ENCODE data around the gene ARHGAP8.
"Not testable (repeated sequence)": the region's sequence is repeated elsewhere in the genome, so short reads cannot be mapped to it uniquely, and the experiment has no call there.

The ARHGAP8 gene

GRCh38 chr22:44850946-44851345 lies 98.6 kb downstream of the ARHGAP8 start:
- ChIA-PET POLR2A (ENCODE audit: low non-redundant PET) (no interaction called here), CTCF (no interaction called here)
- no peak for DNase-seq (ENCODE audit: low spot score)
- no peak overlapping the region for H3K27ac ChIP-seq
- TF ChIP-seq CTCF (conservative IDR thresholded peaks at IDR 0.05; ENCODE audit: low read depth) = no peak

GRCh38 chr22:44854641-44855040 lies 102.3 kb downstream of the ARHGAP8 start:
- POLR2A ChIA-PET (ENCODE audit: low non-redundant PET); CTCF ChIA-PET; DNase-seq (ENCODE audit: low spot score): not testable (repeated sequence)
- H3K27ac ChIP-seq = peak overlapping the region; percentile 58

- DNase-seq (ENCODE audit: low spot score) = no peak
- CTCF ChIA-PET = interaction anchor here (0.6 to 0.7 kb wide), 2 partner anchors 167 to 1355 kb away, joined by 3 to 10 read pairs; no protein-coding TSS in a partner anchor
- H3K27ac ChIP-seq = no peak overlapping the region
- TF ChIP-seq CTCF (conservative IDR thresholded peaks at IDR 0.05; ENCODE audit: low read depth) = no peak
- POLR2A ChIA-PET (ENCODE audit: low non-redundant PET) = no interaction called here
These were observed 103.5 kb downstream of the ARHGAP8 start for GRCh38 chr22:44855855-44856254.

DNA sequence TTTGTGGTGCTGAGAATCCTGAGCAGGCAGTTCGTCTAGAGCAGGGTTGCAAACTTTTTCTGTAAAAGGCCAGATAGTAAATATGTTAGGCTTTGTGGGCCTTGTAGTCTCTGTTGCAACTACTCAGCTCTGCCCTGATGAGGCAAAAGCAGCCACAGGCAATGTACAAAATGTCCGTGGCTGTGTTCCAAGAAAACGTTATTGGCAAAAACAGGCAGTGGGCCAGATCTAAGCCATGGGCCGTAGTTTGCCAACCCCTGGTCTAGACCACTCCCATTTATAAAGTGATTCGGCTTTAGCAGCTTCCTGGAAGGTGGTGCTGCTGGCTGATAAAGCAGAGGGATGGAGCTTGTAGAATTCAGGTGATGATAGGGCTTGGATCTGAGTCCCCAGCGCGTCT lies 106.4 kb downstream of the ARHGAP8 start:
- CTCF ChIA-PET = not testable (repeated sequence)

GRCh38 chr22:44859641-44860040 lies 107.3 kb downstream of the ARHGAP8 start:
- POLR2A ChIA-PET (ENCODE audit: low non-redundant PET) = no interaction called here
- DNase-seq (ENCODE audit: low spot score) = no peak
- CTCF ChIA-PET = no interaction called here
- no peak for TF ChIP-seq CTCF (conservative IDR thresholded peaks at IDR 0.05; ENCODE audit: low read depth)
- peak overlapping the region; percentile 93 for H3K27ac ChIP-seq

More for the DNA sequence above, 106.4 kb downstream of the ARHGAP8 start:
- H3K27ac ChIP-seq = peak overlapping the region; percentile 93
- POLR2A ChIA-PET (ENCODE audit: low non-redundant PET); DNase-seq (ENCODE audit: low spot score): not testable (repeated sequence)

- CTCF ChIA-PET = no interaction called here
- no peak for DNase-seq (ENCODE audit: low spot score)
- TF ChIP-seq CTCF (conservative IDR thresholded peaks at IDR 0.05; ENCODE audit: low read depth) = no peak
- H3K27ac ChIP-seq = peak overlapping the region; percentile 93; the same call in 1 of the 2 replicates
- POLR2A ChIA-PET (ENCODE audit: low non-redundant PET) = no interaction called here
These were observed 107.9 kb downstream of the ARHGAP8 start for GRCh38 chr22:44860311-44860710.

DNA sequence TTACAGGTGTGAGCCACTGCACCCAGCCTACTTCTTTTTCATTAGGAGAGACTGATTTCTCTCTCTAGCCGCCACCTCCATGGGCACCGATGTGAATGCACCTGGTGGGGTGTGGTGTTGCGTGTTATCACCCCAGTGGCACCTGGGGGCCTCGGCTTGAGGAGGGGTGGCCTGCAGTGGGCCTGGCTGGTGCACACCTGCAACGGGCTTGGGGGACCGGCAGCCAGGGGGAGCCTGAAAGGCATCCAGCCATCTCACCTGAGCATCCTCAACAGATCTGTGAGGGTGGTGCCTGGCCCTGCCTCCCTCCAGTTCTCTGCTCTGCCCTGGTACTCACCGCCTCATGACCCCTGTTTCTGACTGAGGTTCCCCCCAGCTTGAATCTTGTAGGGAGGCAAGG lies 108.9 kb downstream of the ARHGAP8 start:
- ChIA-PET POLR2A (ENCODE audit: low non-redundant PET) (no interaction called here), CTCF (interaction anchor here (0.6 kb wide), 1 partner anchor 216 kb away, joined by 3 read pairs; no protein-coding TSS in a partner anchor)
- no peak for DNase-seq (ENCODE audit: low spot score)
- H3K27ac ChIP-seq = no peak overlapping the region
- TF ChIP-seq CTCF (conservative IDR thresholded peaks at IDR 0.05; ENCODE audit: low read depth) = no peak

DNA sequence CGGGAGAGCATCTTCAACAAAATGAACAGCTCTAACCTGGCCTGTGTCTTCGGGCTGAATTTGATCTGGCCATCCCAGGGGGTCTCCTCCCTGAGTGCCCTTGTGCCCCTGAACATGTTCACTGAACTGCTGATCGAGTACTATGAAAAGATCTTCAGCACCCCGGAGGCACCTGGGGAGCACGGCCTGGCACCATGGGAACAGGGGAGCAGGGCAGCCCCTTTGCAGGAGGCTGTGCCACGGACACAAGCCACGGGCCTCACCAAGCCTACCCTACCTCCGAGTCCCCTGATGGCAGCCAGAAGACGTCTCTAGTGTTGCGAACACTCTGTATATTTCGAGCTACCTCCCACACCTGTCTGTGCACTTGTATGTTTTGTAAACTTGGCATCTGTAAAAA lies 109.9 kb downstream of the ARHGAP8 start:
- ChIA-PET CTCF (no interaction called here), POLR2A (ENCODE audit: low non-redundant PET) (no interaction called here)
- TF ChIP-seq CTCF (conservative IDR thresholded peaks at IDR 0.05; ENCODE audit: low read depth) = no peak
- no peak for DNase-seq (ENCODE audit: low spot score)
- no peak overlapping the region for H3K27ac ChIP-seq
